Heart left ventricle (tissue), 16 donors: ENCODE measurements around the gene RNF215. TPM values are rescaled to one million over a fixed set of nuclear protein-coding genes. Genes with fewer than 3 reads are reported as not detected.

Experiments used
- ATAC-seq, 4 donors: fragments of 200-7000 bp; cut with Tn5 transposase; one replicate each; pipeline ENCODE4 v1.9.1; 2020 to 2022; ENCODE audit warnings: moderate library complexity in 4 of 4, mild to moderate bottlenecking in 3 of 4, moderate number of reproducible peaks in 1 of 4
- DNase-seq, 5 donors: peaks; one replicate each; pipeline ENCODE4 v3.0.0-alpha.2; 2020
- H3K27ac ChIP-seq, 12 donors: fragments of 200-600 bp; sonication (generic) in 4 of 12; one replicate each; pipeline versions ENCODE4 v1.5.0 to v1.8.0; 2016 to 2022; ENCODE audit warnings: mild to moderate bottlenecking in 2 of 12
- H3K27me3 ChIP-seq, 9 donors: fragments of 200-600 bp; sonication (generic) in 2 of 9; one replicate each; pipeline versions ENCODE4 v1.5.1 to v1.8.0; 2016 to 2022; ENCODE audit warnings: mild to moderate bottlenecking in 3 of 9
- H3K36me3 ChIP-seq, 9 donors: fragments of 200-600 bp; sonication (generic) in 2 of 9; one replicate each; pipeline versions ENCODE4 v1.5.0 to v1.8.0; 2018 to 2022; ENCODE audit warnings: mild to moderate bottlenecking in 2 of 9
- H3K4me1 ChIP-seq, 12 donors: fragments of 200-600 bp; sonication (generic) in 4 of 12; one replicate each; pipeline versions ENCODE4 v1.5.0 to v1.8.0; 2016 to 2022; ENCODE audit warnings: mild to moderate bottlenecking in 3 of 12
- H3K4me3 ChIP-seq, 12 donors: fragments of 200-600 bp; sonication (generic) in 4 of 12; one replicate each; pipeline versions ENCODE4 v1.5.0 to v1.8.0; 2017 to 2022; ENCODE audit warnings: mild to moderate bottlenecking in 9 of 12, moderate library complexity in 4 of 12
- H3K9me3 ChIP-seq, 12 donors: fragments of 200-600 bp; sonication (generic) in 4 of 12; one replicate each; pipeline versions ENCODE4 v1.5.0 to v1.8.0; 2016 to 2022; ENCODE audit warnings: mild to moderate bottlenecking in 1 of 12
- POLR2A ChIP-seq, 2 donors: fragments of 450-650 bp; IDR thresholded peaks; one replicate each; pipeline ENCODE4 v1.6.1; 2017; ENCODE audit warnings: antibody characterized with exemption in 2 of 2, mild to moderate bottlenecking in 2 of 2, moderate library complexity in 2 of 2
- WGBS, 4 donors: extraction: QIAGEN DNeasy Blood & Tissue Kit in 2 of 4; methylation state at CpG; one replicate each; pipeline versions ENCODE4 v1.1.5 to v1.1.7; 2013 to 2018; 5-methylcytosine and 5-hydroxymethylcytosine counted together
- intact Hi-C, 10 donors: fragments of 100-400 bp; cut with DNase I; formaldehyde crosslinking; loops; one replicate each; pipeline versions ENCODE4 v1.11.1 to v1.14.2; 2022
- polyA plus RNA-seq, 2 donors: library from polyadenylated mRNA; stranded (reverse); fragments of 200-250 nt; gene quantifications; one replicate each; pipeline ENCODE4 v1.2.3, GENCODE V29; 2013
- total RNA-seq, 9 donors: library from RNA; depleted of rRNA in 2 of 9; stranded (reverse); fragments of >200 nt in 2 of 9; fragmentation: NEBNext Ultra II Directional in 3 of 9; extraction: Animal tissue kit (Norgen Biotek cat#: 25700) in 3 of 9; gene quantifications; one replicate each; pipeline versions ENCODE4 v1.1.0 to v1.2.4, GENCODE V29; 2016 to 2023
- TF ChIP-seq, protein P1 (sequence below), 12 donors: fragments of 200-600 bp; sonication (generic) in 4 of 12; IDR thresholded peaks; one replicate each; pipeline versions ENCODE4 v1.5.0 to v1.8.0; 2018 to 2022; ENCODE audit warnings: antibody characterized with exemption in 12 of 12, mild to moderate bottlenecking in 5 of 12
- donor health status: ischemic (EF 13 %, LVEDD 7.1; RV severe dilation, severe dysfunction).
- donor health status: healthy with polysubstance abuse.
- donor health status: DM: no; HTN: yes; CAD: no.
- donor health status: DM: no; HTN: no; CAD: no.
- donor health status: ischemic (EF 25% LVEDD 6.9; RV normal size, moderate dysfunction).
- donor health status: ischemic (EF 25% LVEDD 5.7; RV mildly dilated, moderate dysfunction).
- donor health status: healthy.
- donor health status: DM: yes; HTN: yes; CAD: no.
- donor health status: ischemic (EF 35%, LVEDD 5.7; RV mildly dilated, moderate dysfunction).
- donor health status: nonischemic (EF 11% LVEDD 7.7; RV severe dilation, severe dysfunction).
- donor health status: DM: yes; HTN: yes; CAD: no.
- donor health status: PGD.
- donor health status: ischemic (EF 29% LVEDD 5.4; RV normal size, mild dysfunction).
- donor health status: nonischemic (EF 23%, LVEDD 6.1; RV moderate dilation, normal function).

The RNF215 gene
- total and polyA plus RNA-seq, 11 donors, result 3.3 to 12.2 (median 6.7) TPM

DNA sequence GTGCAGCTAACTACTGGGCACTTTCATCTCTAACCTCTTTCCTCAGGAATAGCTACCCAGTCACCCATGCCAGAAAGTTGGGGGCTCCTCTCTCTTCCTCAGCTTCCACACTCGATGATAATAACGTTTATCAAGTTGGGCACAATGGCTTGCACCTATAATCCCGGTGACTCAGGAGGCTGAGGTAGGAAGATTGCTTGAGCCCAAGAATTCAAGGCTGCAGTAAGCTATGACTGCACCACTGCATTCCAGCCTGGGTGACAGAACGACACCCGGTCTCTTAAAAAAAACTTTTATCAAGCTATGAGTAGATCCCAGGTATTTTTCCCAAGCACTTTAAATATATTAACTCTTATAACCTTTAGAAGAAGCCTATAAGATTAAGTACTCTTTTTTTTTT is 32.6 kb downstream of the RNF215 start:
- TF ChIP-seq POLR2A (IDR thresholded peaks at IDR 0.05), result no peak
- TF ChIP-seq, protein P1, sequence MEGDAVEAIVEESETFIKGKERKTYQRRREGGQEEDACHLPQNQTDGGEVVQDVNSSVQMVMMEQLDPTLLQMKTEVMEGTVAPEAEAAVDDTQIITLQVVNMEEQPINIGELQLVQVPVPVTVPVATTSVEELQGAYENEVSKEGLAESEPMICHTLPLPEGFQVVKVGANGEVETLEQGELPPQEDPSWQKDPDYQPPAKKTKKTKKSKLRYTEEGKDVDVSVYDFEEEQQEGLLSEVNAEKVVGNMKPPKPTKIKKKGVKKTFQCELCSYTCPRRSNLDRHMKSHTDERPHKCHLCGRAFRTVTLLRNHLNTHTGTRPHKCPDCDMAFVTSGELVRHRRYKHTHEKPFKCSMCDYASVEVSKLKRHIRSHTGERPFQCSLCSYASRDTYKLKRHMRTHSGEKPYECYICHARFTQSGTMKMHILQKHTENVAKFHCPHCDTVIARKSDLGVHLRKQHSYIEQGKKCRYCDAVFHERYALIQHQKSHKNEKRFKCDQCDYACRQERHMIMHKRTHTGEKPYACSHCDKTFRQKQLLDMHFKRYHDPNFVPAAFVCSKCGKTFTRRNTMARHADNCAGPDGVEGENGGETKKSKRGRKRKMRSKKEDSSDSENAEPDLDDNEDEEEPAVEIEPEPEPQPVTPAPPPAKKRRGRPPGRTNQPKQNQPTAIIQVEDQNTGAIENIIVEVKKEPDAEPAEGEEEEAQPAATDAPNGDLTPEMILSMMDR (IDR thresholded peaks at IDR 0.05), result no peak
- 50 to 61% (median 56%) methylated on average over 5 of the region's 5 CpGs for WGBS, 4 donors
- peaks cover 6 to 39% (median 27%) of the 10 kb centered on the region in 12 donors for H3K4me1 ChIP-seq

DNA sequence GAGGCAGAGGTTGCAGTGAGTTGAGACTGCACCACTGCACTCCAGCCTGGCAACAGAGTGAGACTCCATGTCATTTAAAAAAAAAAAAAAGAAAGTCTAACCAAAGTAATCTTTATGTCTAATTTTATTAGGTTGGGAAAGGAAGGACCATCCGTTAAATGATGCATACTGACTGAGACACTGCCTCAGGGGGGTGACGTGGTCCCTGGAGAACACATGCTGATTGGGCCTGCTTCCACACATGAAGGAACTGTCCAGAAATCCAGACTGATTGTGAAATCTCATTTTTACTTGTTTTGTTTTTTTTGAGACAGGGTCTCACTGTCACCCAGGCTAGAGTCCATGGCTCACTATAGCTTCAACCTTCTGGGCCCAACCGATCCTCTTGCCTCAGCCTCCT is 36.0 kb downstream of the RNF215 start:
- intact Hi-C loops, result no loop called here
- Histone ChIP-seq H3K27ac (no peak overlapping the region), H3K4me3 (no peak overlapping the region), H3K27me3 (no peaks in the 10 kb centered on the region), H3K4me1 (peaks cover 6 to 46% (median 27%) of the 10 kb centered on the region in 12 donors), H3K36me3 (peaks cover 0 to 74% (median 67%) of the 10 kb centered on the region in 9 donors), H3K9me3 (no peaks in the 10 kb centered on the region)
- ATAC-seq (no peak), DNase-seq (no peak)
- WGBS, 4 donors, result 87 to 95% (median 91%) methylated on average over 3 of the region's 3 CpGs
- no peak for TF ChIP-seq POLR2A (IDR thresholded peaks at IDR 0.05)
- TF ChIP-seq, protein P1 (IDR thresholded peaks at IDR 0.05), result no peak

More for the DNA sequence above, 32.6 kb downstream of the RNF215 start:
- H3K4me3 ChIP-seq, result peak overlapping the region in 4 of 12 donors; percentile 73 to 90 (median 85)
- H3K27me3 ChIP-seq, result no peaks in the 10 kb centered on the region
- peaks cover 0 to 40% (median 35%) of the 10 kb centered on the region in 9 donors for H3K36me3 ChIP-seq
- no peak overlapping the region for H3K27ac ChIP-seq
- ATAC-seq (no peak), DNase-seq (no peak)
- H3K9me3 ChIP-seq, result no peaks in the 10 kb centered on the region
- intact Hi-C loops, result no loop called here

DNA sequence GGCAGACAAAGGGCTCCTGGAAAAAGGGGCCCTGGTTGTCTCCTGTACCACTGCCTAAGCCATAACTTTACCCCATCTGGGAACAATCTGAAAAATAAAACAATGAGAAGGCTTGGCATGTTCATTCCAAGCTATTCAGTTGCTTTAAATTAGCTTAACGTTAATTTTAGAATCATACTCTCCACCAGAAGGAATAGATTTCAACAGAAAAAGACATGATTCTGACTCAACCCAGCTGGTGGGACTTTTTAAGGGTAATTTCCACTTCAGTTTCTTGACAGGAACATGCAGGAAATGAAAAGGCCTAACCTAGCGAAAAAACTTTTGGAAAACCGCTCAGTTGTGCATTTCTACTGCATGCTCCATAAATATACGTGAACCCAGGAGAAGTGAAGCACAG is 38.4 kb downstream of the RNF215 start:
- TF ChIP-seq POLR2A (IDR thresholded peaks at IDR 0.05), result no peak
- TF ChIP-seq, protein P1 (IDR thresholded peaks at IDR 0.05), result no peak
- Histone ChIP-seq H3K9me3 (no peaks in the 10 kb centered on the region), H3K36me3 (peaks cover 3 to 97% (median 91%) of the 10 kb centered on the region in 9 donors), H3K27ac (peak overlapping the region in 1 of 12 donors; percentile 10), H3K4me3 (no peak overlapping the region), H3K27me3 (no peaks in the 10 kb centered on the region), H3K4me1 (peaks cover 0 to 22% (median 5%) of the 10 kb centered on the region in 12 donors)
- WGBS, 4 donors, result 75 to 86% (median 80%) methylated on average over 4 of the region's 4 CpGs
- ATAC-seq (no peak), DNase-seq (no peak)
- intact Hi-C loops, result no loop called here

DNA sequence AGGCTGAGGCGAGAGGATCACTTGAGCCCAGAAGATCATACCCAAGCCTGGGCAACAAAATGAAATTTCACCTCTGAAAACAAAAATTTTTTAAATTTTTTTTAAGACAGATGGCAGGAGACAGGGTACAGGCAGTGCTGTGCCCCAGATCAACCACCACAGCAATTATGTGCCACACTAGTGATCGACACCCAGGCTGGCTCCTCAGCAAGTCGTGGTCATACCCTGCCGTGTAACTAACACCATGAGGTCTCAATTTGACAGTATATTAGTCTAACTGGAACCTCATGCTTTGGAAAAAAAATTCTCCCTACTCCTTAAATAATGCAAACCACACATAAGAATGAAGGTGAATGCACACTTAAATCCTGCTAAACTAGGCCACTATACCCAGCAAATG is 38.8 kb downstream of the RNF215 start:
- intact Hi-C loops, result no loop called here
- Histone ChIP-seq H3K36me3 (peaks cover 3 to 98% (median 95%) of the 10 kb centered on the region in 9 donors), H3K4me3 (no peak overlapping the region), H3K27ac (peak overlapping the region in 1 of 12 donors; percentile 10), H3K4me1 (peaks cover 0 to 18% (median 2%) of the 10 kb centered on the region in 12 donors), H3K27me3 (no peaks in the 10 kb centered on the region), H3K9me3 (no peaks in the 10 kb centered on the region)
- no peak for TF ChIP-seq POLR2A (IDR thresholded peaks at IDR 0.05)
- TF ChIP-seq, protein P1 (IDR thresholded peaks at IDR 0.05), result no peak
- DNase-seq, result no peak
- ATAC-seq, result no peak
- WGBS, 4 donors, result 89 to 94% (median 91%) methylated on average over 4 of the region's 4 CpGs
